Measurements from ENCODE around the gene MSH5. TPM values are rescaled to one million over a fixed set of nuclear protein-coding genes. Genes with fewer than 3 reads are reported as not detected.

The MSH5 gene
- total RNA-seq, 2 donors from 2014 or later, result 78.9 to 82.6 TPM

GRCh38 chr6:31768363-31769257 is 28.8 kb downstream of the MSH5 start:
- ATAC-seq (replicated peaks), result no peak
- Mint-ChIP-seq H3K4me3 (no peak overlapping the region), H3K27me3 (no peaks in the 10 kb centered on the region), H3K9me3 (no peaks in the 10 kb centered on the region), H3K4me1 (peaks cover 13% of the 10 kb centered on the region), H3K36me3 (ENCODE audit: low read depth) (peaks cover 3% of the 10 kb centered on the region), H3K27ac (peak overlapping the region; percentile 38)

DNA sequence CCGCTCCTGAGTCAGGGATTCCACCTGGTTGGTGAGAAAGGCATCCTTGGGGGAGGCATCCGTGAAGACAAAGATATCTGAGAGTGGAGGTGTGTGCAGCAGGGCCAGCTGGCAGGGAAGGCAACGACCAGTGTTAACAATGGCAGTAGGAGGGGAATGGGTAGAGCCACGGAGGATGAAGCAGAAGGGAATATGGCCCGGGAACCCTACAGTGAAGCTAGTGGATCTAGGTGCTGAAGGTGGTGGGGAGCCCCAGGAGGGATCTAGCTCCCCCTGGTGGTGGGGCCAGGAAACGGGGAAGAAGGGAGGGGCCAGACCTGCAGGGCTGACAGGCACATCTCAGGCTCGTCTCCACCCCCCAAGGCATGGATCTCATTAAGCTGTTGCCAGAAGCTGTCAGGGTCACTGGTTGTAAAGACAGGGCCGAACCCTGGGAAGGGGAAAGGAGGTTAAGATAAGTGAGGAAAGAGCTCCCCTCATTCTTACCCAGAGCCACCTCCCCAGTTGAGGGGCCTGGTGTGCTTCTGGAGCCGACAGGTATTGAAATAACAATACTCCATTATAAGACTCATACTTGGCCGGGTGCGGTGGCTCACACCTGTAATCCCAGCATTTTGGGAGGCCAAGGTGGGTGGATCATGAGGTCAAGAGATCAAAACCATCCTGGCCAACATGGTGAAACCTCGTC is 30.0 kb downstream of the MSH5 start:
- Mint-ChIP-seq H3K4me3 (no peak overlapping the region), H3K27ac (peak overlapping the region; percentile 16), H3K9me3 (no peaks in the 10 kb centered on the region), H3K36me3 (ENCODE audit: low read depth) (no peaks in the 10 kb centered on the region), H3K4me1 (peaks cover 11% of the 10 kb centered on the region), H3K27me3 (no peaks in the 10 kb centered on the region)
- ATAC-seq (replicated peaks), result peak; percentile 91

DNA sequence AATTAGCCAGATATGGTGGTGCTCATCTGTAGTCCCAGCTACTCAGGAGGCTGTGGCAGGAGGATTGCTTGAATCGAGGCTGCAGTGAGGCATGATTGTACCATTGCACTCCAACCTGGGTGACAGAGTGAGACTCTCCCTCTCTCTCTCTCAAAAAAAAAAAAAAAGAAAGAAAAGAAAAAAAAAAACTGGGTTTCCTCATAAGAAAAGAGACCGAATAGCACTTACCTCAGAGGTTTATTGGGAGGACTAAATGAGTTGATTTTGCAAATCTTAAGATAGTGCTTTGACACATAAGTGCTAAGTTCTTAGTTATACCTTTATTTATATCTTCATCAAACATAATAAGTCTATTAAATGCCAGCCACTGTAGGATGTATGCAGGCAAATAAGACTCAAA is 31.1 kb downstream of the MSH5 start:
- H3K27ac Mint-ChIP-seq, result no peak overlapping the region
- no peak for ATAC-seq (replicated peaks)
- peak overlapping the region; percentile 36 for H3K4me3 Mint-ChIP-seq
- H3K36me3 Mint-ChIP-seq (ENCODE audit: low read depth), result no peaks in the 10 kb centered on the region
- H3K4me1 Mint-ChIP-seq, result peaks cover 17% of the 10 kb centered on the region
- no peaks in the 10 kb centered on the region for H3K9me3 Mint-ChIP-seq
- H3K27me3 Mint-ChIP-seq, result no peaks in the 10 kb centered on the region

DNA sequence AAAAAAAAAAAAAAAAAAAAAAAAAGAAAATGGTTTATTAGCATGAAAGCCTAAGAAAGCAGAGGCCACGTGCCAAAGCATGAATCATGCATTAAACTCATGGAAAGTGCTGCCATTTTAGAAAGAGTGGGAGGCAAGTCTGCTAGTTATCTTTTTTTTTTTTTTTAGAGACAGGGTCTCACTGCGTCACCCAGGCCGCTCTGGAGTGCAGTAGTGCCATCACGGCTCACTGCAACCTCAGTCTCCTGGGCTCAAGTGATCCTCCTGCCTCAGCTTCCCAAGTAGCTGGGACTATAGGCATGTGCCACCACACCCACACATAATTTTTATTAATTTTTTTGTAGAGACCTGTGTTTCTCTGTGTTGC is 32.2 kb downstream of the MSH5 start:
- no peak overlapping the region for H3K27ac Mint-ChIP-seq
- H3K36me3 Mint-ChIP-seq (ENCODE audit: low read depth), result peaks cover 2% of the 10 kb centered on the region
- H3K4me1 Mint-ChIP-seq, result peaks cover 21% of the 10 kb centered on the region
- ATAC-seq (replicated peaks), result peak; percentile 25
- H3K27me3 Mint-ChIP-seq, result no peaks in the 10 kb centered on the region
- no peaks in the 10 kb centered on the region for H3K9me3 Mint-ChIP-seq
- no peak overlapping the region for H3K4me3 Mint-ChIP-seq

GRCh38 chr6:31775184-31775583 is 35.4 kb downstream of the MSH5 start:
- Mint-ChIP-seq H3K36me3 (ENCODE audit: low read depth) (peaks cover 7% of the 10 kb centered on the region), H3K27ac (peak overlapping the region; percentile 13), H3K9me3 (no peaks in the 10 kb centered on the region), H3K4me3 (peak overlapping the region; percentile 64), H3K27me3 (no peaks in the 10 kb centered on the region), H3K4me1 (peaks cover 22% of the 10 kb centered on the region)
- no peak for ATAC-seq (replicated peaks)

DNA sequence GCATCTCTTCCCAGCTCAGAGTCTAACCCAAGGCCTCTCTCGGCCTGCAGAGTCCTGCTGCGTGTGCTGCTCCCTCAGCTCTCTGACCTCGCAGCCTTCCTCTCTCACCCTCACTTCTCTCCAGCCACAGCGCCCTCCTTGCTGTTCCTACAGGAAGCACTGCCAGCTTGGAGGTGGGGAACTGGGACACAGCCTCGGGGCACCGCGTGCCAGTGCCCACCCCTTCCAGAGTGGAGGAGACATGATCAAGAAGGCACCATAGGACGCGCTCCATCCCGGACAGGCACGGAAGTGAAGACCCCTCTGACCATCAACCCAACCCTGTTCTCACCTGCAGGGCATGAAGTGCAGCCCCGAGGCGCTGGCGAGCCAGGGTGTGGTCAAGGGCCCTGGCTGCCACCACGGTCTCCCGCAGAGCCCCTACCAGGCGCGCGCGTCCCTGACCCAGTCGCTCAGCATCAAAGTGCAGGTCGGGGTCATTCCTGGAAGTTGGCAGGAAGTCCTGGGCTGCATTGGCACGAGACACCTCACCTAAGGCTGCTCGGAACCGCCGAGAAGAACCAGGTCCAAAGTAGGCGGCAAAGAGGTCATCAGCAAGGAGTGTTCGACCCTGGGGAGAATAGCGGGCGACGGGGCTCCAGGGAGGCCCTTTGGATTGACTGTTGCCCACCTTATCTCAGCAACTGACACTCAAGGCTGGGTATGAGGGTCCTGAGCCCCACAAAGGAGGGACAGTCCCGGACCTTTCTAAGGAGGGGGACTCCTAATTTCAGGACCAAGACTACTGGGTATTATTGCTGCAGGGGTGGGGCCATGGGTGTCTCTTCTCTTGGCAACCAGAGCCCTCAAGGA is 36.1 kb downstream of the MSH5 start:
- peak overlapping the region; percentile 82 for H3K27ac Mint-ChIP-seq
- H3K4me3 Mint-ChIP-seq, result peak overlapping the region; percentile 64
- peaks cover 22% of the 10 kb centered on the region for H3K4me1 Mint-ChIP-seq
- peaks cover 10% of the 10 kb centered on the region for H3K36me3 Mint-ChIP-seq (ENCODE audit: low read depth)
- no peak for ATAC-seq (replicated peaks)
- H3K27me3 Mint-ChIP-seq, result no peaks in the 10 kb centered on the region
- H3K9me3 Mint-ChIP-seq, result no peaks in the 10 kb centered on the region

GRCh38 chr6:31776485-31776988 is 36.7 kb downstream of the MSH5 start:
- H3K36me3 Mint-ChIP-seq (ENCODE audit: low read depth), result peaks cover 16% of the 10 kb centered on the region
- no peak for ATAC-seq (replicated peaks)
- H3K9me3 Mint-ChIP-seq, result no peaks in the 10 kb centered on the region
- H3K4me1 Mint-ChIP-seq, result peaks cover 16% of the 10 kb centered on the region
- H3K4me3 Mint-ChIP-seq, result peak overlapping the region; percentile 64
- no peaks in the 10 kb centered on the region for H3K27me3 Mint-ChIP-seq
- H3K27ac Mint-ChIP-seq, result peak overlapping the region; percentile 82

DNA sequence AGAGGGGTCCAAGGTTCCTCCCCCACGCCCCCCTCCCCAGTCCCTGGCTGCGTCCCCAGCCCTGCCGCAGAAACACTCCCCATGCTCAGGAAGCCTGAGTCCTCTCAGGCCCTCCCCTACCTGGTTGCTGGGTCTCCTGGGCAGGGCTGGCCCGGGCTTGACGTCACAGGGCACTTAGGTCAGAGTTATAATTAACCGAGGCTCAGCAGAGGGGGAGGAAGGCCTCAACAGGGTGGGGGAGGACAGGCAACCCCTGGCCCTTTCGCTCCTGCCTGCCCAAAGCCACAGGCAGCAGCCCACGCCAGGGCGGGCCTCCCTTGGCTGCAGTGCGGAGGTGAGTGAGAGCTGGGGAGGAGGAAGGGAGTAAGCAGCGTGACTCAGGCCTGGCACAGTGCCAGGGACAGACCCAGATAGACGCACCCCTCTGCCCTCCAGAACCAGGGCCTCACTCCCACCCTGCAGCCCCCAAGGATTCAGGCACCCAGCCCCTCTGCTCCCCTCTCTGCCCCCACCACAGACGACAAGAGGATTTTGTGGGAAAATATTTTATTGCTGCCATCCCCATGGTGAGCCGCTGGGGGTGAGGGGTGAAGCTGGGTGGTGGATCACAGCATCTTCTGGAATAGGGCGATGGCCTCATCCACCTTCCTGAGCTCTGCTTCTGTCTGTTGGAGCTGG is 37.3 kb downstream of the MSH5 start, which contains the start of gene VWA7:
TSS of gene VWA7 (minus strand) at position 340 of the 678 bp plus-strand sequence. CDS start 549 bp downstream, outside the sequence.
- Mint-ChIP-seq H3K36me3 (ENCODE audit: low read depth) (peaks cover 22% of the 10 kb centered on the region), H3K9me3 (no peaks in the 10 kb centered on the region), H3K4me1 (peaks cover 16% of the 10 kb centered on the region), H3K27ac (peak within 1 kb of the TSS; percentile 82), H3K27me3 (no peaks in the 10 kb centered on the region), H3K4me3 (peak within 1 kb of the TSS; percentile 64)
- peak; percentile 97 for ATAC-seq (replicated peaks)

DNA sequence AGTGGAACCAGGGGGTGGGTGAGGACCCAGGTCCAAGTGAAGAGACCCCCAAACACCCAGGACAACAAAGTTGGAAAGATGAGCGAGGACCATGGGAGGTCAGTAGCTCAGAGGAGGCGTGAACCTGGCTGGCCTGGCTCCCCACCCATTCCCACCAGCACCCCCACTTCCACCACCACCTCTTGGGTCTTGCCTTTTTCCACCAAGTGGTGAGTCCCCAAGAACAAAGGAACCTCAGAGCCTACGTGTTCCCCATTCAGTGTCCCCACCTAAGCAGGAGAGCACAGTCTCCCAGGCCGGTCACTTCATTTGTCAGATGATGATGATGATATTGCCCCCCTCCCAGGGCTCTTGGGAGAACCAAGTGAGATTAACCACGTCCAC is 37.9 kb downstream of the MSH5 start:
- Mint-ChIP-seq H3K27ac (peak overlapping the region; percentile 82), H3K9me3 (no peaks in the 10 kb centered on the region), H3K36me3 (ENCODE audit: low read depth) (peaks cover 27% of the 10 kb centered on the region), H3K4me1 (peaks cover 16% of the 10 kb centered on the region), H3K4me3 (peak overlapping the region; percentile 64), H3K27me3 (no peaks in the 10 kb centered on the region)
- ATAC-seq (replicated peaks), result no peak

GRCh38 chr6:31778193-31778592 is 38.4 kb downstream of the MSH5 start:
- Mint-ChIP-seq H3K4me3 (no peak overlapping the region), H3K27me3 (no peaks in the 10 kb centered on the region), H3K36me3 (ENCODE audit: low read depth) (peaks cover 33% of the 10 kb centered on the region), H3K4me1 (peaks cover 16% of the 10 kb centered on the region), H3K9me3 (no peaks in the 10 kb centered on the region), H3K27ac (no peak overlapping the region)
- ATAC-seq (replicated peaks), result no peak

DNA sequence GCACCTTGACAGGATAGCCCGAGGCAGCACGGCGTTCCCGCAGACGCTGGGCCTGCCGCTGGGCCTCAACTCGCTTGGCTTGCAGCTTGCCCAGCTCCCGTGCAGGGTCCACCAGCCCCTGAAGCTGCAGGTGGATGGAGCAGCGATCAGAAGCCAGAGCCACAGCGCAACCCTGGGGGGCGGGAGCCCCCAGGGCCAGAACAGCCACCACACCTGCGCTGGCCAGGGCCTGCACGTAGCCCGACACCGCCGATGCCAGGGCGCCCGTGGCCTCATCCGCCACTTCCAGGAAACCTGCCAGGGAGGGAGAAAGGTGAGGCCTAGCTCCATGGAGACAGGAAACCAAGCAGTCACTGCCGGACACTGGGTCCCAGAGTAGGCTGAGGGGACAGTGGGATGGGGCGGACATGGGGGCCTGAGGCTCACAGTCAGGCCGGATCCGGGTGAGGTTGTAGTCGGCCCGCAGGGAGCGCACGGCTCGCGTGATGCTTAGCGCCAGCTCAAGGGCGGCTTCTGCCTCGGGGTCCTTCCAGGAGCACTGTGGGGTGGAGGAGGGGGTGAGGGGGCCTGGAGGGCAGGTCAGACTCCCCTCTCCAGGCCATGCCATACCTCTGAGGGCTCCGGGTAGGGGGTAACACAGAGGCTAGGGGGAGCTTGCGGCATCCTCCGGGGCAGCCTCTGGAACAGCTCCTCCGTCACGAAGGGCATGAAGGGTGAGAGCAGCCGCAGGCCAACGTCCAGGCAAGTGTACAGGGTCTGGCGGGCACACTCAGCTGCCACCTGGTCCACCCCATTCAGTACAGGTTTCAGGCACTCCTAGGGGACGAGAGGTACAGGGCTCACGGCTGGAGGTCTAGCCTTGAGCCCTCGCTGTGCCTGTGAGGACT is 39.4 kb downstream of the MSH5 start:
- Mint-ChIP-seq H3K27ac (no peak overlapping the region), H3K4me1 (peaks cover 16% of the 10 kb centered on the region), H3K36me3 (ENCODE audit: low read depth) (peaks cover 38% of the 10 kb centered on the region), H3K9me3 (no peaks in the 10 kb centered on the region), H3K4me3 (no peak overlapping the region), H3K27me3 (no peaks in the 10 kb centered on the region)
- ATAC-seq (replicated peaks), result no peak

- Mint-ChIP-seq H3K36me3 (ENCODE audit: low read depth) (peaks cover 45% of the 10 kb centered on the region), H3K9me3 (no peaks in the 10 kb centered on the region), H3K27me3 (no peaks in the 10 kb centered on the region), H3K27ac (no peak overlapping the region), H3K4me3 (no peak overlapping the region), H3K4me1 (peaks cover 16% of the 10 kb centered on the region)
- no peak for ATAC-seq (replicated peaks)
These were observed 40.1 kb downstream of the MSH5 start for GRCh38 chr6:31779908-31780307.
